NCI-H510A treated with DMSO at 0.1 percent for 48 hours (cell line): ENCODE measurements around the gene DNAJC13.
A peak's percentile ranks its signal among the peaks of the same experiment; 100 is the strongest.

Source experiments
- DNase-seq: peaks from one replicate; lab custom pipeline; 2025; lab: John Stamatoyannopoulos, UW

DNAJC13 gene

DNA sequence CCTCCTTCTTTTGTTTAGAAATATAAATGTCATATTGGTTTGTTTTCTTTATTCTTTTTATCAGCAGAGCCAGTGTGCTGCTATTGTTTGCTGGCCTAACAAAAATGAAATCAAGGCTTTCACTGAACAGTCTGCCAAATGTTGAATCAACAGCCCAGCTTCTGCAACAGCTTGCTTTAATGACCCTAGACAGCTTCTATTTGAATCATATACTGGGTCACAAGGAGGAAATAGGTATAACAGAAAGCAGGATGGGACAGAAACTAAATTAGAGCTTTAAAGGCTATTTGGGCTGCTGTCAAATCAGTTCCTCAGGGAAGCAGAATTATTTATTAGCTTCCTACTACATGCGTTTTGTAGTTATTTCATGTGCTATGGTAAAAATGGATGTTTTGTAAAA lies 12.1 kb upstream of the DNAJC13 start:
- DNase-seq, result no peak

DNA sequence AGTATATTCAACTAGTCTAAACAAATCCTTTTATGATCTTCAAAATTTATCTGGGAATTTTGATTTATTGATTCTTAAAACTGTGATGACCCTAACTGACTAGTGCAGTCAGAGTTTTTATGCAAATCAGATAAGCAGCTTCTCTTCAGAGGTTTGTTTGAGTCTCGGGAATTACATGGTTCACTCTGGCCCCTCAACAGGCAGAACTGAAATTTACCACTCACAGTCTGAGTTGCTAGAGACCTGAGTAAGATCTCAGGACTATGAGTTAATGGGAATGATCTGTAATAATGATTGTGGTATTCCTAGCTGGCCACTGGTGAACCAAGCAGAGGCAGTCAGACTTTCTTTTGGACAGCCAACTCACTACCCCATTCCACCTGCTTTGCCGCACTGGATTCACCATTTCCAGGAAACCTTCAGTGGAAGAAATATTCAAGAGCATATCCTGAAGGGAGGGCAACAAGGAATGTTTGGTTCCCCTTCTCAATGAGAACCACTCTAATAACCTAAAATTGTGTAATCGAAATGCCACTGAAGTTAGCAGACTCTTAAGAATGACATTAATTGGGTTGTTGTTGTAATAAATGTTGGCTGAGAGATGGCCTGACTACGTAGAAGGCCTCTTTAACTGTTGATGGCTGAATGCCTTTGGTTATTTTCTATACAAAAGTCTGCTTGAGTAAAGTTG lies 11.5 kb upstream of the DNAJC13 start:
- DNase-seq, result no peak

GRCh38 chr3:132406587-132406986 lies 10.7 kb upstream of the DNAJC13 start:
- no peak for DNase-seq

- DNase-seq, result no peak
These were observed 10.3 kb upstream of the DNAJC13 start for GRCh38 chr3:132407025-132407424.

DNA sequence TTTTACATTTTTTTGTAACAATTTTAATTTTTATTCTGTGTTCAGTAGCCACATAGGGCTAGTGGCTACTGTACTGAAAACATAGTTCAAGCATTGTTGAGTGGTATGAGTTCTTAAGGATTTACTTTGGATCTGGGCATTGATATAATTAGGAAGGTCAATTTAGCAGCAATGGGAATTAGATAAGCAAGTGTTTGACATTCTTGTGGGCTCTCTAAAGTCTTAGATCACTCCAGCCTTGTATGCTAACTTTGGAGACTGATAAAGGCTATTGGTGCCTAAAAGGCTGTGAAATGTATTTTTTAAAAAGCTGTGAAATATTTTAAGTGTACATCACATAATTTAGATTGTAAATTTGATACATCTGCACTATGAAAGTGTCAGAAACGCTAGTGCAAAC lies 2.5 kb upstream of the DNAJC13 start:
- no peak for DNase-seq

DNA sequence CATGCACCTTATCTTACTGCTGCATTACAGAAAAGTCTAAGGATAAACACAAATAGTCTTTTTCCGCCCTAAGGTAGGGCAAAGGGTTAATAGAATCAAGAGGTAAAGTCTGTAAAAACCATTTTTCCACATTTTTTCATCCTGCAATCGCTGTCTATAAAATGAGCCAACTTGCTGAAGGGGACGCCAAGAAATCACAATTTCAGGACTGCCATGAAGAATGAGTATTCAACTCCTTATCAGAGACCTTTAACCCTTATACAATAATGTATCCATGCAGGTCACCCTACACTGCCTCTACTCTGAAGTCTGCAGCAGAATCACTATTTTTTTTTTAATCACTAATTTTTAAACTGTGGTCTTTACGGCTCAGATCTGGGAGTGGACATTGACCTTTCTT lies 1.1 kb upstream of the DNAJC13 start:
- DNase-seq, result no peak

DNA sequence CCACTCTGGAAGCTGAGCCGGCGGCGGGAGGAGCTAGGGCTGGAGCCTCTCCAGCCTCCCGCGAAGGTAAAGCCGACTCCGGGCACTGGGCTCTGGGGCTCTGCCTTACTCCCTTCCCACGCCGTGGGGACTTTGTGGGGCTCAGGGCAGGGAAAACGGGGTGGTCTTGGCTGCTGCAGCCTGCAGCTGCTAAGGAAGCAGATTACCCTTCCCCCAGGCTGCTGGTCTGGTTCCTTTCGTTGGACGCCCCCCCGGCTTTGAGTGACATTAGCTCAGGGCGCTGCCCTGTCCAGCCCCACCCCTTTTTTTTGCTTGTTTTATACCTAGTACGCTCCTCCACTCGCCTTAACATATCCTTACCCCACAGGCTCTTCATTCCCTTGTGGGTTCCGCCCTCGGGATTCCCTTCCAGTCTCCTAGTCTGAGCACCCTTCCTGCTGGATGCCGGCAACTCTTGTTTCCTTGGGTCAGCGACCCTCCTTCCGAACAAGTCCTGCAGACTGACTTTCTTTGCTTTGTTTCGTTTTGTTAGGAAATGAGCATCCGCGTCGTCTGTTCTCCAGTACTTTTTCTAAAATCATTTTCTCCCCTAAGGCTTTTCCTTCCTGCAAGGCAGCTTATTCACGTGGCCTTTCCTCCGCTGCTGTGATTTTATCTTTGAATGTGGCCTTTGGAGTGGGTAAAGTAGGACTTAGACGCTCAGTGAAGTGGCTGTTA lies 551 bp downstream of the DNAJC13 start:
- peak; percentile 25 for DNase-seq

- no peak for DNase-seq
These were observed 1.6 kb downstream of the DNAJC13 start for GRCh38 chr3:132418916-132419315.

DNA sequence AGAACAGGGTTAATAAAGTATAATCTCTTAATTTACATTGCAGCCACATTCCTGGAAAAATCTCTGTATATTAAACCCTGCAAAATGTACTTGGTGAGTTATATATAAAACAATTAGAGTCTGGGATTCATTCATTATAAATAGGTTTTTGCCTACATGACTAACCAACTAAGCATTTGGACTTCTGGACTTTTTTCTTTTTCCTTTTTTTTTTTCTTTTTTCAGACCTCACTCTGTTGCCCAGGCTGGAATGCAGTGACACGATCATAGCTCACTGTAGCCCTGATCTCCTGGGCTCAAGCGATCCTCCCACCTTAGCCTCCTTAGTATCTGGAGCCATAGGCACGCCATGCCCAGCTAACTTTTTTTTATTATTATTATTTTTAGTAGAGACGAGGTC lies 4.5 kb downstream of the DNAJC13 start:
- DNase-seq, result no peak

- no peak for DNase-seq
These were observed 5.2 kb downstream of the DNAJC13 start for GRCh38 chr3:132422531-132422930.

DNA sequence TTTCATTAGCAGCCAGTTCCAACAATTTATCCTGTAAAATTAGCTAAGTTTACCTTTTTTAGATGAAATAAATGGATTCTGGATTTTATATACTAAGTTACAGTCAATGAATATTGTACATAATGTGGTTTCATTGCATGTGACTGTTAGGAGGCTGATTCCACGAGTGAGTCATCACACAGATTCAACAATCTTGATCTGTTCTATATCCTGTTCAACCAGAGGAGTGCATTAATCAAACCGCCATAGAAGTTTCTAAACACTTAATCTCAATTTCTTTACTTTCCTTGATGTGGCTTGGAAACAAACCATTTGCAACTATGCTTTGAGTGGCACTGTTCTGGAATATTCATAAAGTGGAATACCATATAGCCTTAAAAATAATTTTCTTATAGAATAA lies 15.3 kb downstream of the DNAJC13 start:
- DNase-seq, result no peak

GRCh38 chr3:132433121-132433520 lies 15.8 kb downstream of the DNAJC13 start:
- no peak for DNase-seq

- no peak for DNase-seq
These were observed 18.1 kb downstream of the DNAJC13 start for GRCh38 chr3:132435224-132435910.

- DNase-seq, result no peak
These were observed 18.7 kb downstream of the DNAJC13 start for GRCh38 chr3:132435911-132436425.

- DNase-seq, result no peak
These were observed 26.1 kb downstream of the DNAJC13 start for GRCh38 chr3:132443421-132443820.

GRCh38 chr3:132444383-132444782 lies 27.1 kb downstream of the DNAJC13 start:
- DNase-seq, result no peak

DNA sequence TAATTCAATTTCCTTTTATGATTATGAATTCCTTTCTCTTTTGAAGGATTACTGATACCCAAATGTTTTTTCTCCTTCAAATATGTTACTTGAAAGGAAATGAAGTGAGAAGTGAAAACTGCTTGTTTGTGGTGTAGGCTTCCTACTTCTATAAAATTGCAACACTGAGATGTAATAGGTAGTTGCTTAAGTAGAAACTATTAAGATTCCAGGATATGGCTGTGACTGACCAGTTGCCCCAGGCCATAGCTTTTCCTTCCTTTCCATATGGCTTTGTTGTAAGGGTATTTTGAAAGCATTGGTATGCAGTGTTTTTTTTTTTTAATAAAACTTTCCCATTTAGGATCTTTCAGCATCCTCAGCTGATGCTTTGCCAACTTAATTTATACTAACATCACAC lies 28.5 kb downstream of the DNAJC13 start:
- no peak for DNase-seq

- no peak for DNase-seq
These were observed 31.1 kb downstream of the DNAJC13 start for GRCh38 chr3:132448216-132448961.

DNA sequence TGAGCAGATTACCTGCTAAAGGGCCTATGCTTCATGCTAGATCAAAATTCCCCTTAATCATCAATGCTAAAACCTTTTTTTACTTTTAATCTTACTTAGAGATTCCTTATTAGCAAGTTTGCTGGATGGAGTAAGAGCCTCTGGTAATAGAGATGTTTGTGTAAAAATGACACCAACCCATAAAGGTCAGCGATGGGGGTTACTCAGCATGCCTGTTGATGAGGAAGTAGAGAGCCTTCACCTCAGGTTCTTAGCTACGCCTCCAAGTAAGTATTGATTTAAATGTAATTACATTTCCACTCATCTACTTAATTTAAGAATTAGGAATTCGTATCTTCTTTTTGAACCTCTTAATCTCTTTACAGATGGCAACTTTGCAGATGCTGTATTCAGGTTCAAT lies 38.8 kb downstream of the DNAJC13 start:
- DNase-seq, result no peak

- DNase-seq, result no peak
These were observed 39.3 kb downstream of the DNAJC13 start for GRCh38 chr3:132456571-132456970.

DNA sequence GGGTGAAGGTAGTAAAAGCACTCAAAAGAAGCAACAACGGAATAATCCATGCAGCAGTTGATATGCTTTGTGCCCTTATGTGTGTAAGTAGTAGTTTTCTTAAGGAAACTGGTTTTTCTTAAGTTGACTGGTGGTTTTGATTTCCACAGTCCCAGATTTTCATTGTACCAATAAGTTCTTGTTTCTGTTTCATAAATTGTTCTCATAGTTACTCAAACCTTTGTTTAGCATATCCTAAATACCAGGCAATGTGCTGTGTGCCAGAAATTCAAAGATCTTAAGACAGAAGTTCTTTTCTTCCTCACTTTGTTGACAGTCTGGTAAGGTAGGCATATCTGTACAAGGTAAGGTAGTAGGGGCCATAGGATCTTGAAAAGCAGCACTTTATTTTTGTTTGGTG lies 40.0 kb downstream of the DNAJC13 start:
- no peak for DNase-seq

DNA sequence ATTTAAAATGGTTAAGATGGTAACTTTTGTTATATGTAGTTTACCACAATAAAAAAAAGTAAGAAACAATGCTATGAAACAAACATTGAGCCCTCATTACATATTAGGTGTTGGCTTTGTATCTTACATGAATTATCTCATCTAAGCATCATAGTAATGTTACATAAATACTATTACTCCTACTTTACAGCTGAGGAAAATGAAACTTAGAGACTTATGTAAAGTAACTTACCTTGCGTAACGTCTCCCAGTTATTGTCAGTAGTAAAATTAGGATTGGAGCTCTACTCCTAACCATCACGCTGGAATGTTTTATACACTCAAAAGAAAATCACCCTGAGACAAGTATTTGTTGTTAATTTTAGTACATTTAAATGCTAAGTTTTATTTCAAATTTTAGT lies 42.2 kb downstream of the DNAJC13 start:
- DNase-seq, result no peak
